ENCODE results near the gene ZFAND3. TPM values are rescaled to one million over a fixed set of nuclear protein-coding genes. Genes with fewer than 3 reads are reported as not detected.

The ZFAND3 gene
- total and polyA plus RNA-seq, 2 donors (not counting 3 experiments of a cell fraction or from before 2014, with no cell fraction given) = 15.4 to 54.2 TPM

DNA sequence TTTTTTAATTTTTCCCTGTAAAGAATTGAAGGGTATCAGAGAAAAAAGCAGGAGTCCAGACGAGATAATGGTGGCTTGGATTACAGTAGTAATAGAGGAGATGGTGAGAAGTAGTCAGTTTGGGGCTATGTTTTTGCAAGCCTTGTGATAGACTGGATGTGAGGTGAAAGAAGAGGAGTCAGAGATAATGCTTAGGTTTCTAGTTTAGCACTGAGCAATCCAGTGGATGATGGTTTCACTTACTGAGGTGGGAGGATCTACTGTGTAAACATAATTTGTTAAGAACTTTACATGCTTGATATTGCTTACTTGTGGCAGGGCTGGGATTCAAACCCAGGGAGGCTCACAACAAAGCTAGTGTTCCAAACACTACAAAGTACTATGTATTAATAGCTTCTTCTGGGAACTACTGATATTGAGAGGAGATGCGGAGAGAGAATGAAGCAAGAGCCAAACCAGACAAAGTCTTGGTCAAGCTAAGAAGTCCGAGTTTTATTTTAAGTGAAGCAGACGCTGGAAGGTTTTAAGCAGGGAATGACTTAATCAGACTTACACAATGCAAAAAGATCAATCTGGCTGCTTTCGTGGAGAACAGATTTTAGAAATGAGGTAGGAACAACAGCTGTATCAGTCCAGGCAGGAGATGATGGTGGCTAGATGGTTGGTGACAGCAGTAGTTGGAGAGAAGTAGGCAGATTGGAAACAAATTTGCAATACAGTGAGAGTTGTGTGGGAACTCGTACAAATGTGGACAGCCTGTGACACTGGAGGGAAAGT lies 58.0 kb downstream of the ZFAND3 start:
- Histone ChIP-seq H3K4me1 (ENCODE audit: control insufficient read depth, extremely low read depth, insufficient read depth, low read length) (no peaks in the 10 kb centered on the region), H3K4me2 (ENCODE audit: insufficient read depth, low read length) (no peak overlapping the region)

More for the DNA sequence above, 58.0 kb downstream of the ZFAND3 start:
- Histone ChIP-seq H3K27ac (ENCODE audit: insufficient read depth, low read depth, low read length) (no peak overlapping the region), H3K9me1 (replicated peaks; ENCODE audit: control insufficient read depth, extremely low read depth, insufficient read depth, low read length) (no peaks in the 10 kb centered on the region), H3K9ac (replicated peaks; ENCODE audit: extremely low read depth, insufficient read depth, low read length) (no peak overlapping the region), H4K20me1 (replicated peaks; ENCODE audit: control insufficient read depth, extremely low read depth, insufficient read depth, low read length) (peaks cover 27% of the 10 kb centered on the region), H3K9me3 (replicated peaks; ENCODE audit: control insufficient read depth, insufficient read depth, low read length) (no peaks in the 10 kb centered on the region), H3K36me3 (ENCODE audit: control insufficient read depth in 2 of 2, extremely low read depth in 1 of 2, insufficient read depth in 2 of 2, low read length in 2 of 2) (no peaks in the 10 kb centered on the region), H3K4me3 (replicated peaks in 1 of 3; ENCODE audit: insufficient read depth in 1 of 3, low read depth in 1 of 3, low read length in 3 of 3) (no peak overlapping the region), H2AFZ (ENCODE audit: low read depth, low read length) (no peak overlapping the region), H3K79me2 (ENCODE audit: control insufficient read depth, insufficient read depth, low read length) (peaks cover 94% of the 10 kb centered on the region), H3K27me3 (ENCODE audit: control insufficient read depth in 2 of 2, insufficient read depth in 2 of 2, low read length in 2 of 2) (no peaks in the 10 kb centered on the region)
- DNase-seq (ENCODE audit: low read depth, low spot score) = no peak
- BruUV-seq (replicated peaks) = no TSS peak
- no peak for FAIRE-seq
- CTCF ChIA-PET = interaction anchor here (0.6 to 1.6 kb wide), 3 partner anchors 8 to 19 kb away, joined by 3 read pairs; no protein-coding TSS in a partner anchor
- dilution Hi-C loops (cut with MboI; ENCODE audit: extremely low pct_ligation_motif_present, low sequenced_read_pairs) (no loop called here), intact Hi-C loops (cut with micrococcal nuclease) (no loop called here)
- POLR2A ChIA-PET = no interaction called here
- TF ChIP-seq EZH2 (IDR thresholded peaks at IDR 0.05; ENCODE audit: borderline replicate concordance, low read depth, low read length, severe bottlenecking) (no peak), GATA2 (IDR thresholded peaks at IDR 0.05; ENCODE audit: insufficient read depth, insufficient read length, low read depth, low read length) (no peak), POLR2A (IDR thresholded peaks at IDR 0.05; ENCODE audit: low read depth, low read length) (no peak), JUN (IDR thresholded peaks at IDR 0.05; ENCODE audit: borderline replicate concordance, insufficient read depth, insufficient read length, low read depth) (no peak), MYC (IDR thresholded peaks at IDR 0.05; ENCODE audit: low read depth, low read length) (no peak), FOS (IDR thresholded peaks at IDR 0.05; ENCODE audit: borderline replicate concordance, insufficient read depth, low read length) (no peak), POLR2AphosphoS5 (IDR thresholded peaks at IDR 0.05; ENCODE audit: insufficient read depth, low read depth, low read length) (no peak)
- TF ChIP-seq, protein P1, sequence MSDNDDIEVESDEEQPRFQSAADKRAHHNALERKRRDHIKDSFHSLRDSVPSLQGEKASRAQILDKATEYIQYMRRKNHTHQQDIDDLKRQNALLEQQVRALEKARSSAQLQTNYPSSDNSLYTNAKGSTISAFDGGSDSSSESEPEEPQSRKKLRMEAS (IDR thresholded peaks at IDR 0.05; ENCODE audit: insufficient read depth, insufficient read length) = no peak
- TF ChIP-seq, protein P2, sequence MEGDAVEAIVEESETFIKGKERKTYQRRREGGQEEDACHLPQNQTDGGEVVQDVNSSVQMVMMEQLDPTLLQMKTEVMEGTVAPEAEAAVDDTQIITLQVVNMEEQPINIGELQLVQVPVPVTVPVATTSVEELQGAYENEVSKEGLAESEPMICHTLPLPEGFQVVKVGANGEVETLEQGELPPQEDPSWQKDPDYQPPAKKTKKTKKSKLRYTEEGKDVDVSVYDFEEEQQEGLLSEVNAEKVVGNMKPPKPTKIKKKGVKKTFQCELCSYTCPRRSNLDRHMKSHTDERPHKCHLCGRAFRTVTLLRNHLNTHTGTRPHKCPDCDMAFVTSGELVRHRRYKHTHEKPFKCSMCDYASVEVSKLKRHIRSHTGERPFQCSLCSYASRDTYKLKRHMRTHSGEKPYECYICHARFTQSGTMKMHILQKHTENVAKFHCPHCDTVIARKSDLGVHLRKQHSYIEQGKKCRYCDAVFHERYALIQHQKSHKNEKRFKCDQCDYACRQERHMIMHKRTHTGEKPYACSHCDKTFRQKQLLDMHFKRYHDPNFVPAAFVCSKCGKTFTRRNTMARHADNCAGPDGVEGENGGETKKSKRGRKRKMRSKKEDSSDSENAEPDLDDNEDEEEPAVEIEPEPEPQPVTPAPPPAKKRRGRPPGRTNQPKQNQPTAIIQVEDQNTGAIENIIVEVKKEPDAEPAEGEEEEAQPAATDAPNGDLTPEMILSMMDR (IDR thresholded peaks at IDR 0.05; ENCODE audit: extremely low read depth in 1 of 2, insufficient read depth in 1 of 2, low read depth in 1 of 2, low read length in 2 of 2) = no peak
